ENCODE results near the gene CD300E.

The CD300E gene

DNA sequence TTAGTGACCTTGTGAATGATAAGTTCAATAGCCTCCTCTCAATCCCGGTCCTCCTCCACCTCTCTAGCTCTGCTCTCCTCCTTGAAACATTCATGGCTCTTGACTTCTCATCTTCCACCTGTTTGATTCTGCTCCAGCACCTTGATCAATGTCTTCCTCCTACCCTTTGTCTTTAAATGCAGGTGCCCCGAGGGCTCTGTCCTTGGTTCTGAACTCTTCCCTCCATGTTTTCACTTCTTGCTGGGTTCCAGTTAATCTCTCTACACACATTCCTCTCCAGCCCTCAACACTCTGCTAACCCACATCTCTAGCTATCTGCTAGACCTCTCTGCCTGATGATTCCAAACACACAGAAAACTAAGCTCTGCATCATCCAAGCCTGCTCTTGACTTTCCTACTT is 13.4 kb downstream of the CD300E start:
- H3K36me3 ChIP-seq = no peaks in the 10 kb centered on the region
- peaks cover 0 to 9% of the 10 kb centered on the region in 2 experiments for H3K4me1 ChIP-seq (ENCODE audit: control insufficient read depth in 1 of 2, insufficient read depth in 1 of 2, low read depth in 1 of 2, low read length in 1 of 2)
- peaks cover 92% of the 10 kb centered on the region for H3K27me3 ChIP-seq
- no peak overlapping the region for H3K4me3 ChIP-seq (ENCODE audit: low read depth in 1 of 2, low read length in 1 of 2)
- no peaks in the 10 kb centered on the region for H3K9me3 ChIP-seq
- no peak overlapping the region for H3K27ac ChIP-seq
- TF ChIP-seq CTCF (IDR thresholded peaks at IDR 0.05) = no peak

DNA sequence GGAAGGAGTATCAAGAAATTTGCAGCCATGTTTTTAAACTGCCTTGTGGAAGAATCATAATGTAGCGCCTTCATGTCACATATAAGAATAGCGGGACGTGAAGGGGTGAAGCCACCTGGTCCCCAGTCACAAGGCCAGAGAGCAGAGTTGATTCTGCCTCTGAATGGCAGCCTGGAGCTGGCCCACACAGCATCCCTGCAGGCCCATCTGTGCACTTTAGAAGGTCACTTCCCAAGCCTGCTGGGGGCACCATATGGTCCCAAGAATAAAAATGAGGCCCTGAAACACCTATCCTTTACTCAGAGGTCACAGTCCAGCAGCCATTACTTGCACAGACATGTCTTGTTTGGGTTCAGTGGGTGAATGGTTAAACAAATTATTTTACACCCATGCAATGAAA is 15.0 kb downstream of the CD300E start:
- no peak for TF ChIP-seq CTCF (IDR thresholded peaks at IDR 0.05)
- no peaks in the 10 kb centered on the region for H3K36me3 ChIP-seq
- peaks cover 89% of the 10 kb centered on the region for H3K27me3 ChIP-seq
- no peak overlapping the region for H3K27ac ChIP-seq
- no peak overlapping the region for H3K4me3 ChIP-seq (ENCODE audit: low read depth in 1 of 2, low read length in 1 of 2)
- H3K9me3 ChIP-seq = no peaks in the 10 kb centered on the region
- H3K4me1 ChIP-seq (ENCODE audit: control insufficient read depth in 1 of 2, insufficient read depth in 1 of 2, low read depth in 1 of 2, low read length in 1 of 2) = peaks cover 0 to 9% of the 10 kb centered on the region in 2 experiments

GRCh38 chr17:74607221-74607620 is 16.3 kb downstream of the CD300E start:
- Histone ChIP-seq H3K9me3 (no peaks in the 10 kb centered on the region), H3K4me1 (ENCODE audit: control insufficient read depth in 1 of 2, insufficient read depth in 1 of 2, low read depth in 1 of 2, low read length in 1 of 2) (peaks cover 0 to under 1% of the 10 kb centered on the region in 2 experiments), H3K4me3 (ENCODE audit: low read depth in 1 of 2, low read length in 1 of 2) (no peak overlapping the region), H3K36me3 (no peaks in the 10 kb centered on the region), H3K27me3 (peaks cover 89% of the 10 kb centered on the region), H3K27ac (no peak overlapping the region)
- no peak for TF ChIP-seq CTCF (IDR thresholded peaks at IDR 0.05)

DNA sequence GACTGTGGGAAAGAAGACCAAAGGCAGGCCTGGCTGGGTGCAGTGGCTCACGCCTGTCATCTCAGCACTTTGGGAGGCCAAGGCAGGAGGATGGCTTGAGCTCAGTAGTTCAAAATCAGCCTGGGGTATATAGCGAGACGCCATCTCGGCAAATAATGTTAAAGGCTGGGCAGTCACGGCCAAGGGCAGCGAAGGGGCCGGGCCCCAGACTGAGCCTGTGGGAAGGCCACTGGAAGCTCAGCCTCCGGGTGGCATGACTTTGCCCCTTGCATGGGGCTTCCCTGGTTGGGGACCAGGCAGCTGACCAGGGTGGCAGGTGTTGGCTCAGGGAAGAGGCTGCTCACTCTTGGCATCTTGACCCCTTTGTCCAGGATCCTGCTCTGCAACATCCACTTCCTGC is 17.5 kb downstream of the CD300E start:
- Histone ChIP-seq H3K27ac (no peak overlapping the region), H3K27me3 (peaks cover 81% of the 10 kb centered on the region), H3K4me3 (ENCODE audit: low read depth in 1 of 2, low read length in 1 of 2) (no peak overlapping the region), H3K9me3 (no peaks in the 10 kb centered on the region), H3K36me3 (no peaks in the 10 kb centered on the region), H3K4me1 (ENCODE audit: control insufficient read depth in 1 of 2, insufficient read depth in 1 of 2, low read depth in 1 of 2, low read length in 1 of 2) (no peaks in the 10 kb centered on the region)
- TF ChIP-seq CTCF (IDR thresholded peaks at IDR 0.05) = no peak

DNA sequence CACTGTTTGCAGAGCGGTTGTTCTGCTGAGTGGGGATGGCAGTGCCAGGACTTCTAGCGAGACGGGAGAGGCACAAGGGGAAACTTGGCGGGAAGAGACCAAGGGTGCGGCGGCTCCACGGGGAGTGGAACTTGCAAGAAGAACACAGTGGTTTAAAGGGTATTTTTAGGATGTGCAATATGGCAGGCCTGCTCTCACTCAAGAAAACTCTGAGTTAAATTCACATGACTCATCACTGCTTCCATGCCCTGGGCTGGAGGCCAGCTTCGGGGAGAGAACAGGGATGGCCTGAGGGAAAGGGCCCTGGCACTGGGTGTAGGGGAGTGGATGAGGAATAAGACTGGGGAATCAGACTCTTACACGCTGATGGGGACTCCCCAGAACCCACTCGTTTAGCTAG is 18.2 kb downstream of the CD300E start:
- H3K27me3 ChIP-seq = peaks cover 74% of the 10 kb centered on the region
- no peak for TF ChIP-seq CTCF (IDR thresholded peaks at IDR 0.05)
- no peaks in the 10 kb centered on the region for H3K9me3 ChIP-seq
- H3K4me1 ChIP-seq (ENCODE audit: control insufficient read depth in 1 of 2, insufficient read depth in 1 of 2, low read depth in 1 of 2, low read length in 1 of 2) = peaks cover 0 to 6% of the 10 kb centered on the region in 2 experiments
- H3K36me3 ChIP-seq = no peaks in the 10 kb centered on the region
- H3K27ac ChIP-seq = no peak overlapping the region
- no peak overlapping the region for H3K4me3 ChIP-seq (ENCODE audit: low read depth in 1 of 2, low read length in 1 of 2)

- Histone ChIP-seq H3K36me3 (no peaks in the 10 kb centered on the region), H3K9me3 (no peaks in the 10 kb centered on the region), H3K27ac (no peak overlapping the region), H3K27me3 (peaks cover 68% of the 10 kb centered on the region), H3K4me1 (ENCODE audit: control insufficient read depth in 1 of 2, insufficient read depth in 1 of 2, low read depth in 1 of 2, low read length in 1 of 2) (peaks cover 5 to 11% of the 10 kb centered on the region in 2 experiments), H3K4me3 (ENCODE audit: low read depth in 1 of 2, low read length in 1 of 2) (no peak overlapping the region)
- TF ChIP-seq CTCF (IDR thresholded peaks at IDR 0.05) = no peak
These were observed 18.8 kb downstream of the CD300E start for GRCh38 chr17:74604761-74605160.
